NCI-H1092 (cell line): ENCODE results near the gene ELP4.
"Not testable (repeated sequence)": the region's sequence is repeated elsewhere in the genome, so short reads cannot be mapped to it uniquely, and the experiment has no call there.

Experiments used
- DNase-seq: peaks from one replicate; lab custom pipeline; 2025; lab: John Stamatoyannopoulos, UW

ELP4 gene

DNA sequence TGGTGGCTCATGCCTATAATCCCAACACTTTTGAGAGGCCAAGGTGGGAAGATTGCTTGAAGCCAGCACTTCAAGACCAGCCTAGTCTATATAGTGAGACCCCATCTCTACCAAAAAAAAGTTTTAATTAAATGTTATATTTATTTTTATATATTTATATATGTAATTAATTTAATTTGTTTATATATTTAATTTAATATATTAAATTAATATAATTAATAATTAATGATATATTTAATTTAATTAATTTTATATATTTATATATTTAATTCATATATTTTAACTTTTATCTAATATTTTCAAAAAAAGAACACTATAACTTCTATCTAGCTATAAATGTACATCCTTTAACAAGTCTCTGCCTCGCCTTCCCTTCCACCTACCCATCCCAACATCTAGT, 196.8 kb downstream of the ELP4 start:
- no peak for DNase-seq

- no peak for DNase-seq
Observed at GRCh38 chr11:31711137-31711536, 201.6 kb downstream of the ELP4 start.

- DNase-seq = no peak
Observed at GRCh38 chr11:31712851-31713250, 203.3 kb downstream of the ELP4 start.

- no peak for DNase-seq
Observed at GRCh38 chr11:31714840-31715239, 205.3 kb downstream of the ELP4 start.

GRCh38 chr11:31720225-31720624, 210.7 kb downstream of the ELP4 start:
- no peak for DNase-seq

GRCh38 chr11:31720671-31721365, 211.3 kb downstream of the ELP4 start:
- DNase-seq = no peak

GRCh38 chr11:31722754-31723153, 213.2 kb downstream of the ELP4 start:
- DNase-seq = no peak

GRCh38 chr11:31725176-31725575, 215.6 kb downstream of the ELP4 start:
- DNase-seq = no peak

DNA sequence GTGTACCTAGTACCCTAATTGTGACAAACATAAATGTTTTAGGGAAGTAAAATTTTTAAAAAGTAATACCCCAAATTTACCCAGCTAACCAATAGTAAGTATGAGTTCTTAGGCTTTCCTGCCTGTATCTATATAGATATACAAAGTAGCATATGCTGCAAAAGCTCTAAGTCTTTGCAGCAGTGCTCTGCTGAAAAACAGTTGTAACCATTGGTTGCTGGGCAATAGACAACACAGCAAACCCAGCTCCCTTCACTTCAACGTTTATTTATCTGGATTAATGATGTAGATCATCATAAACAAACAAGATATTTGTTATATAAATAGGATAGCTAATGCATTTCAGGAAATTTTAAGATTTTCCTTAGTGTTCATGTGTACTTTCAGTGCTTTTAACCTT, 218.9 kb downstream of the ELP4 start:
- no peak for DNase-seq

GRCh38 chr11:31740131-31740530, 230.6 kb downstream of the ELP4 start:
- DNase-seq = no peak

GRCh38 chr11:31740731-31741368, 231.3 kb downstream of the ELP4 start:
- DNase-seq = not testable (repeated sequence)

DNA sequence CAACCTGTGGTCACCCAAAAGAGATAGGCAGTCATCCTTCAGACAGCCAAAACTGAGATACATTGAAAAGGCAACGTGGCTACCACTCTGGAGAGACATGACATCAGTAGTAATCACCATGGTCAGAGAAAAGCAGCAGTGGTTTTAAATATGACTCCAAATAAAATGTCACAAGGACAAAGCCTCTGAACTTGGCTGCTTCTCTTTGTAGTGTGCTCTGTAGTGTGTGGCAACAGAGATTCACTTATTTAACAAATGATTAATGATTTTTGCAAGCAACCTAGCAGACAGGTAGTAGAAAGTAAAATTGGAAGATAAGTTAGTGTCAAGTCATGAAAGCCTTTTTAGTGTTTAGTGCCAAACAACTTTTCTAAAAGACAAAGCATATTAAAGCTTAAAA, 238.0 kb downstream of the ELP4 start:
- no peak for DNase-seq

DNA sequence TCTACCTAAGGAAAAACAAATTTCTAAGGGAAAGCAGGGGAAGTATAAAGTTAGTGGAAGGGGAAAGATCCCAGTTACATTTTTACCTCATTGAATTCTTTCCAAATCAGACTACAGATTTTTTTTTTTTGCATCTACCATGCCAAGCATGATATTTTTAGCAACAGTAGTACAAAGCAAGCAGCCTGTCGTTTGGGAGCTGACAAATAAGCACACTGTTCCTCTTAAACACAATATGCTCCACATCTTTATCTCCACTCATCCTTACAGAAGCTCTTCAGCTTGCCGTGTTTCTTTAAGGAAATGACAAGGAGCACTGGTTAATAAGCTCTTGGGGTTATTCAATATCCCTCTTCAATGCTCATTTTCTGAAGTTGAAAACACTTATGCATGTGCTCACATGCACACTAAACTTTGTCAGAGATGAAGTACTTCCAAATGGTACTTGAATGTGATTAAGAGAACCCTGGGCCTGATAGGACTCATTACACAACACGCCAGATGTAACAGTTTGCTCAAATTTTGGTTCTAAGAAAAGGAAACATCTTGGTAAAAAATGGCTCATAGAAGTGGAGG, 247.8 kb downstream of the ELP4 start:
- no peak for DNase-seq

- DNase-seq = no peak
Observed at GRCh38 chr11:31761636-31762035, 252.1 kb downstream of the ELP4 start.

DNA sequence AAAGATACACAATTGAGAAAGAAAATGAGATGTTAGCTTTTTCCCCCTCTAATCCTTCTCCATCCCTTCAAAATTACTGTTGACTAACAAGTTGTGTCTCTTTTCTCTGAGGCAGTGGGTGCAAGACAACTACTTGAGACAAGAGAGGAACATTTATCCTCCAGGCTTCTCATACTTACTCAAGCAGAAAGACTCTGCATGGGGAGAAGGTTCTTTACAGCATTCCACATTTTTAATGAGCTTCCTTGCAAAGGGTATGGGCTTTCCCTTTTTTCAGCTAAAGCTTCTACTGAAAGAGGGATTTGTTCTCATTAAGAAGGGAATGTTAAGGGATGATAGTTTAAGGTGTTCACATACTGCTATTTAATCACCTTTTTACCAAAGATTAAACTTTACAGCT, 253.7 kb downstream of the ELP4 start:
- DNase-seq = no peak

DNA sequence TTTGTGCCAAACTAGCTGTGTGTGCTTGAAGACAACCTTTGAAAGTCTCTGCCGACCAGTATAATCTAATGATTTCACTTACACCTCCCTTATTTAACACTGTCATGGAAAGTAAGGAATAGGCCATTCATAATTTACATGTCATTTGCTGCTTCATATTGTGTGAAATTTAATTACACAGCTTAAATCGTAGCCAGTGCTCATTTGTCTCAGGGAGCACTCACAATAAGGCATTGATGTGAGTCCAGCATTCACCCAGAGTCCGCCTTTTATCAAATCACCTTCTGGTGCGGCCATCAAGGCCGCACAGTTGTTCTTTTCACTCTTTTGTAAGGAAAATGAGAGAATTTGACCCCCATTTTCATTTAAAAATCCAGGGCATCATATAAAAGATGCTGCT, 254.7 kb downstream of the ELP4 start:
- DNase-seq = no peak

GRCh38 chr11:31764766-31765165, 255.2 kb downstream of the ELP4 start:
- no peak for DNase-seq

GRCh38 chr11:31767066-31767465, 257.5 kb downstream of the ELP4 start:
- DNase-seq = no peak

- DNase-seq = no peak
Observed at GRCh38 chr11:31767685-31768084, 258.1 kb downstream of the ELP4 start.

DNA sequence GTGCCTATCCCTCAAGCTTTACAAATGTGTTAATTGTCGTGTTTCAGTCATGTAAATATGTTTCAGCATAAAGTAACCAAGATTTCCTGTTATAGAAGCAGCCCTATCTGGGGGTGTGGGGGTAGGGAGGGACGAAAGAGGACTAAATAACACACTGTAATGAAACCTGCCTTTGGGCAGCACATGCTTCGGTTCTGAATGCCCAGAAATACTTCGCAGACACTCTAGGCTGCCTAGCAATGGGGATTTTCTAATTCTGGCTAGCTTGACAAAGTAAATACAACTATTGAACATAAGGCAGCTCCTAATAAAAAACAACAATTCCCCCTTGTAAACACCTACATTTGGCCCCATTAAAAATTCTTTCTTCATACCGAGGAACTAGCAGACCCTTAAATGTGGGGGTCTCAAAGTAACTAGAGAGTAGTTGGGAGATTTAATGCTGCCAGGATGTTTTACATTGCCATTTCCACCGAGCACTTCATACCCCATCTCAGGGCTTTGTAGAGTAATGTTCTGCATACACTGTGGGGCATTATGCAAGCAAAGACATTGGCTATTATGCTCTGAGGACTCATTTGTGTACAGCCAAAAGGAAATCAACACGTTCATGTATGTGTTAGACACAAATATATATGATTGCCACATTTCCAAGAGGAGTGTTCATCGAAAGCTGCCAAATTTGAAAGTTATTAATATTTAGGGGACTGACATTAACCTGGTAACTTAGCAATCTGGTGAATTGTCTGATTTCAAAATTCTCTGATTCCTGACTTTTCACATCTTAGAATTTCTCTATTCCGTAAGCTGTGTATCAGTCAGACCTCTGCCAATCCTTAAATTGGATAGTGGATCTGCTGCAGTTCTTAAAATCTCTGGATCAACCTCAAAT, 259.4 kb downstream of the ELP4 start:
- DNase-seq = no peak

DNA sequence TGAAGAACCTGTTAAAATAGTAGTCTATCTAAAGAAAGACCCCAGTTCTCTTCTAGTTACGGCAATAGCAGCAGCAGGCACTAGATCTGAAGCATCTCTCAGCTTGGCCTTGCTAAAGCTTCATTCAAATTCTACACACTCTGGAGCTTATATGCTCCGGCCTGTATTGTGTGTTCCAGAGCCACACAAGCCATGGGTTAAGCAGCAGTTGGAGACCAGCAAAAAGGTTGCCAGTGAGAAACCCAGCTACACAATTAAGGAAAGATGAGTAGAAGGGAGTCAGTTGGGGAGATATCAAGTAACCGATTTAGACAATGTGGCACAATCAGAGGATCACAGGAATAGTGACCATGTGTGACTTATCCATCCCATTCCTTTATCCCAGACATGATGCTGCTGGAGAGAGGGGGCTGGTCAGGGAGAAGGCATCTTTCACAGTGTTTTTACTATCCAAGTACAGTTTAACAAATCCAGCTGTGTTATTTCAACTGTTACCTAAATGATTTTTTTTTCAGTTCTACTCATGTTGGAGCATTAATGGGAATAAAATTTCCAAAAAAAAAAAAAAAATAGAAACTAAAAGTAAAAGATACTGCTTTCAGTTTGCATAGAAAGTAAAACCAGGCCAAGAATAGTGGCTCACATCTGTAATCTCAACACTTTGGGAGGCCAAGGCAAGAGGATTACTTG, 260.6 kb downstream of the ELP4 start:
- DNase-seq = no peak

DNA sequence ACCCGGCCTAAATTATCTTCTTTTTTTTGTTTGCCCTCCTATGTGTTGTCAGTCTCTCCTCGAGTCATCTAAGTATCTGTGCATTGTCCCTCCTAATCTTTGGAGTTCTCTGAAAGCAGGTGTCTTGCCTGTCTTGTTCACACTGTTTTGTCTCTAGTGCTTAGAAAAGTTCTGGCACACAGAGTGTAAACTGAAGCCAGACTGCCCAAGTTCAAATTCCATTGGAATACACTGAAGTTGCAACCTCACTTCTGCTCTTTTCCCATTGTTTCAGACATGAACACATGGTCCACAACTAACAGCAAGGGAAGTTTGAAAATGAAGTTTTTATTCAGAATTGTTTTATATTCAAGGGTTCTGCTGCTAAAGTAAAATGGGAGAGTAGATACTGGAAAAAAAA, 262.8 kb downstream of the ELP4 start:
- no peak for DNase-seq
